ENCODE data around the gene DPF3. TPM values are rescaled to one million over a fixed set of nuclear protein-coding genes. Genes with fewer than 3 reads are reported as not detected.

The DPF3 gene
- total and polyA plus RNA-seq, 2 of the 13 experiments (the other 11 are each of a cell fraction or from before 2014, with no cell fraction given): 0.09 to 0.60 TPM

DNA sequence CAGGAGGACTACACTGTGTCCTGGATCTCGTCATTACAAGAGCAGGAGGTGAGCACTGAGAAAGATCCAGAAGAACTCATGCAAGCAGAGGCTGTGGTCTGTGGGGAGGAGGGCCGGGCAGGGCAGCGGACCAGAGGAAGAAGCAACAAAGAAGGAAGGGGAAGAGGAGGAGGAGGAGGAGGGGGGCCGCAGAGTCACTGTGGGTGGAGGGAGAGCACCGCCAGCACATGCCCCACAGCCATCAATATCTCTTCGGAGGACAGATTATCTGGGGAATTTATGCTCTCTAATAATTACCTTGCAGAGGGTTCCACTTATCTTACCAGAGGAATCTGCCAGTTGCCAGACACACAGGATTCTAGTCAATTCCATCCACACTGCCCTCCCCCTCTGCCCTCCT is 105.6 kb downstream of the DPF3 start:
- peaks cover 0 to 6% of the 10 kb centered on the region in 2 experiments; a peak in 1 of 5 replicates for H3K27me3 ChIP-seq (ENCODE audit: control insufficient read depth in 1 of 2, insufficient read depth in 2 of 2, low read length in 2 of 2)
- no peak overlapping the region for H3K27ac ChIP-seq (ENCODE audit: extremely low read length, insufficient read depth, low read length)
- BruUV-seq (replicated peaks): no TSS peak
- FAIRE-seq (no peak), DNase-seq (ENCODE audit: low spot score) (no peak), ATAC-seq (no peak)
- CTCF ChIA-PET (ENCODE audit: low intra/inter-chr PET ratio, low total read pairs): no interaction called here
- no peak overlapping the region for H3K9ac ChIP-seq (ENCODE audit: insufficient read depth, low read depth, low read length)
- no peak overlapping the region for H3K4me3 ChIP-seq (replicated peaks in 1 of 3; ENCODE audit: insufficient read depth in 1 of 3, low read depth in 2 of 3, low read length in 3 of 3)
- no peaks in the 10 kb centered on the region for H3K9me3 ChIP-seq (ENCODE audit: low read length)
- POLR2A ChIA-PET: no interaction called here
- H3K36me3 ChIP-seq (replicated peaks in 1 of 2; ENCODE audit: control insufficient read depth in 1 of 2, insufficient read depth in 2 of 2, low read length in 2 of 2): no peaks in the 10 kb centered on the region
- in situ Hi-C loops (cut with HindIII; ENCODE audit: extremely low pct_ligation_motif_present, low pct_unique_long_range_greater_than_20kb): no loop called here
- no peaks in the 10 kb centered on the region for H3K79me2 ChIP-seq (ENCODE audit: insufficient read depth, low read length)
- no peak overlapping the region for H3K4me2 ChIP-seq (ENCODE audit: low read depth, low read length)
- H3K4me1 ChIP-seq (ENCODE audit: insufficient read depth, low read length): peaks cover 9% of the 10 kb centered on the region
- 58% methylated on average over 6 of the region's 6 CpGs for WGBS (ENCODE audit: low lambda C conversion rate)
- intact Hi-C loops (cut with micrococcal nuclease; ENCODE audit: unreplicated experiment): no loop called here
- H2AFZ ChIP-seq (ENCODE audit: low read length): no peak overlapping the region
- no peaks in the 10 kb centered on the region for H4K20me1 ChIP-seq (ENCODE audit: insufficient read depth, low read length)
- TF ChIP-seq MIER2 (CRISPR knock-in tag; IDR thresholded peaks at IDR 0.05): no peak
- no peak for TF ChIP-seq NCOA5 (CRISPR knock-in tag; IDR thresholded peaks at IDR 0.05)
- TF ChIP-seq U2AF1 (optimal IDR thresholded peaks at IDR 0.05; ENCODE audit: low read depth, low read length): no peak
- no peak for TF ChIP-seq CEBPB (IDR thresholded peaks at IDR 0.05; ENCODE audit: borderline replicate concordance, low read depth, low read length)
- TF ChIP-seq, protein P1, sequence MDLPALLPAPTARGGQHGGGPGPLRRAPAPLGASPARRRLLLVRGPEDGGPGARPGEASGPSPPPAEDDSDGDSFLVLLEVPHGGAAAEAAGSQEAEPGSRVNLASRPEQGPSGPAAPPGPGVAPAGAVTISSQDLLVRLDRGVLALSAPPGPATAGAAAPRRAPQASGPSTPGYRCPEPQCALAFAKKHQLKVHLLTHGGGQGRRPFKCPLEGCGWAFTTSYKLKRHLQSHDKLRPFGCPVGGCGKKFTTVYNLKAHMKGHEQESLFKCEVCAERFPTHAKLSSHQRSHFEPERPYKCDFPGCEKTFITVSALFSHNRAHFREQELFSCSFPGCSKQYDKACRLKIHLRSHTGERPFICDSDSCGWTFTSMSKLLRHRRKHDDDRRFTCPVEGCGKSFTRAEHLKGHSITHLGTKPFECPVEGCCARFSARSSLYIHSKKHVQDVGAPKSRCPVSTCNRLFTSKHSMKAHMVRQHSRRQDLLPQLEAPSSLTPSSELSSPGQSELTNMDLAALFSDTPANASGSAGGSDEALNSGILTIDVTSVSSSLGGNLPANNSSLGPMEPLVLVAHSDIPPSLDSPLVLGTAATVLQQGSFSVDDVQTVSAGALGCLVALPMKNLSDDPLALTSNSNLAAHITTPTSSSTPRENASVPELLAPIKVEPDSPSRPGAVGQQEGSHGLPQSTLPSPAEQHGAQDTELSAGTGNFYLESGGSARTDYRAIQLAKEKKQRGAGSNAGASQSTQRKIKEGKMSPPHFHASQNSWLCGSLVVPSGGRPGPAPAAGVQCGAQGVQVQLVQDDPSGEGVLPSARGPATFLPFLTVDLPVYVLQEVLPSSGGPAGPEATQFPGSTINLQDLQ (CRISPR knock-in tag; IDR thresholded peaks at IDR 0.05): no peak
- TF ChIP-seq, protein P2, sequence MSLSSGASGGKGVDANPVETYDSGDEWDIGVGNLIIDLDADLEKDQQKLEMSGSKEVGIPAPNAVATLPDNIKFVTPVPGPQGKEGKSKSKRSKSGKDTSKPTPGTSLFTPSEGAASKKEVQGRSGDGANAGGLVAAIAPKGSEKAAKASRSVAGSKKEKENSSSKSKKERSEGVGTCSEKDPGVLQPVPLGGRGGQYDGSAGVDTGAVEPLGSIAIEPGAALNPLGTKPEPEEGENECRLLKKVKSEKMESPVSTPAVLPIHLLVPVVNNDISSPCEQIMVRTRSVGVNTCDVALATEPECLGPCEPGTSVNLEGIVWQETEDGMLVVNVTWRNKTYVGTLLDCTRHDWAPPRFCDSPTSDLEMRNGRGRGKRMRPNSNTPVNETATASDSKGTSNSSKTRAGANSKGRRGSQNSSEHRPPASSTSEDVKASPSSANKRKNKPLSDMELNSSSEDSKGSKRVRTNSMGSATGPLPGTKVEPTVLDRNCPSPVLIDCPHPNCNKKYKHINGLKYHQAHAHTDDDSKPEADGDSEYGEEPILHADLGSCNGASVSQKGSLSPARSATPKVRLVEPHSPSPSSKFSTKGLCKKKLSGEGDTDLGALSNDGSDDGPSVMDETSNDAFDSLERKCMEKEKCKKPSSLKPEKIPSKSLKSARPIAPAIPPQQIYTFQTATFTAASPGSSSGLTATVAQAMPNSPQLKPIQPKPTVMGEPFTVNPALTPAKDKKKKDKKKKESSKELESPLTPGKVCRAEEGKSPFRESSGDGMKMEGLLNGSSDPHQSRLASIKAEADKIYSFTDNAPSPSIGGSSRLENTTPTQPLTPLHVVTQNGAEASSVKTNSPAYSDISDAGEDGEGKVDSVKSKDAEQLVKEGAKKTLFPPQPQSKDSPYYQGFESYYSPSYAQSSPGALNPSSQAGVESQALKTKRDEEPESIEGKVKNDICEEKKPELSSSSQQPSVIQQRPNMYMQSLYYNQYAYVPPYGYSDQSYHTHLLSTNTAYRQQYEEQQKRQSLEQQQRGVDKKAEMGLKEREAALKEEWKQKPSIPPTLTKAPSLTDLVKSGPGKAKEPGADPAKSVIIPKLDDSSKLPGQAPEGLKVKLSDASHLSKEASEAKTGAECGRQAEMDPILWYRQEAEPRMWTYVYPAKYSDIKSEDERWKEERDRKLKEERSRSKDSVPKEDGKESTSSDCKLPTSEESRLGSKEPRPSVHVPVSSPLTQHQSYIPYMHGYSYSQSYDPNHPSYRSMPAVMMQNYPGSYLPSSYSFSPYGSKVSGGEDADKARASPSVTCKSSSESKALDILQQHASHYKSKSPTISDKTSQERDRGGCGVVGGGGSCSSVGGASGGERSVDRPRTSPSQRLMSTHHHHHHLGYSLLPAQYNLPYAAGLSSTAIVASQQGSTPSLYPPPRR (CRISPR knock-in tag; IDR thresholded peaks at IDR 0.05; ENCODE audit: borderline replicate concordance): no peak
- no peak for TF ChIP-seq SRF (IDR thresholded peaks at IDR 0.05; ENCODE audit: low read depth, low read length)
- TF ChIP-seq, protein P3, sequence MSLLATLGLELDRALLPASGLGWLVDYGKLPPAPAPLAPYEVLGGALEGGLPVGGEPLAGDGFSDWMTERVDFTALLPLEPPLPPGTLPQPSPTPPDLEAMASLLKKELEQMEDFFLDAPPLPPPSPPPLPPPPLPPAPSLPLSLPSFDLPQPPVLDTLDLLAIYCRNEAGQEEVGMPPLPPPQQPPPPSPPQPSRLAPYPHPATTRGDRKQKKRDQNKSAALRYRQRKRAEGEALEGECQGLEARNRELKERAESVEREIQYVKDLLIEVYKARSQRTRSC (CRISPR knock-in tag; IDR thresholded peaks at IDR 0.05; ENCODE audit: low read depth): no peak
